Neural cell (in vitro differentiated cells): ENCODE data around the gene ST6GALNAC2. TPM values are rescaled to one million over a fixed set of nuclear protein-coding genes. Genes with fewer than 3 reads are reported as not detected.

Experiments
- H2AFZ ChIP-seq: fragments of 200-600, 300-800 bp; sonication (generic), shearing (Covaris generic); 2 replicates; pipeline ENCODE4 v1.6.0; 2014; ENCODE audit warnings: low read depth, mild to moderate bottlenecking, antibody characterized with exemption, low read length, moderate library complexity
- H3F3A ChIP-seq: fragments of 200-600 bp; shearing (Covaris generic); 2 replicates; pipeline ENCODE4 v1.6.1; 2016; ENCODE audit warnings: mild to moderate bottlenecking, moderate library complexity, mixed read lengths, antibody characterized with exemption, low read length; ENCODE audit not compliant: insufficient read depth, poor library complexity, severe bottlenecking
- H3K27ac ChIP-seq: fragments of 200-600, 300-800 bp; sonication (generic), shearing (Covaris generic); 2 replicates; pipeline ENCODE4 v1.5.1; 2014; ENCODE audit warnings: mild to moderate bottlenecking, low read length, moderate library complexity
- H3K27me3 ChIP-seq: fragments of 300-800, 200-600 bp; sonication (generic), shearing (Covaris generic); 2 replicates; pipeline ENCODE4 v1.6.0; 2014; ENCODE audit warnings: mild to moderate bottlenecking, low read depth, low read length, moderate library complexity; ENCODE audit not compliant: insufficient read depth
- H3K36me3 ChIP-seq: fragments of 300-800, 200-600 bp; sonication (generic), shearing (Covaris generic); 2 replicates; pipeline ENCODE4 v1.5.1; 2014; ENCODE audit warnings: mild to moderate bottlenecking, antibody characterized with exemption, low read length, moderate library complexity; ENCODE audit not compliant: insufficient read depth
- H3K4me2 ChIP-seq: fragments of 300-800, 200-600 bp; sonication (generic), shearing (Covaris generic); 2 replicates; pipeline ENCODE4 v1.6.0; 2014; ENCODE audit warnings: mild to moderate bottlenecking, low read length
- H3K4me3 ChIP-seq: fragments of 300-800, 200-600 bp; sonication (generic), shearing (Covaris generic); 2 replicates; pipeline ENCODE4 v1.5.1; 2014; ENCODE audit warnings: mild to moderate bottlenecking, low read length, moderate library complexity
- H3K79me2 ChIP-seq: fragments of 200-600 bp; shearing (Covaris generic); replicated peaks from 2 replicates; pipeline ENCODE4 v1.6.0; 2014; ENCODE audit warnings: mild to moderate bottlenecking, low read length, moderate library complexity; ENCODE audit not compliant: insufficient read depth
- H3K9ac ChIP-seq: fragments of 300-800, 200-600 bp; sonication (generic), shearing (Covaris generic); 2 replicates; pipeline ENCODE4 v1.6.1; 2016; ENCODE audit warnings: mild to moderate bottlenecking, low read length, mixed read lengths
- H3K9me2 ChIP-seq: fragments of 200-600 bp; shearing (Covaris generic); 2 replicates; pipeline ENCODE4 v1.6.1; 2016; ENCODE audit warnings: mild to moderate bottlenecking, low read length, mixed read lengths; ENCODE audit not compliant: insufficient read depth
- H3K9me3 ChIP-seq: fragments of 200-600, 300-800 bp; sonication (generic), shearing (Covaris generic); 2 replicates; pipeline ENCODE4 v1.6.1; 2016; ENCODE audit warnings: mild to moderate bottlenecking, mixed run types, low read length, moderate library complexity, mixed read lengths
- H4K20me1 ChIP-seq: fragments of 200-600 bp; shearing (Covaris generic); 2 replicates; pipeline ENCODE4 v1.6.1; 2016; ENCODE audit warnings: mild to moderate bottlenecking, mixed run types; ENCODE audit not compliant: insufficient read depth
- EP300 ChIP-seq: fragments of 450-650 bp; conservative IDR thresholded peaks from 2 replicates; pipeline ENCODE4 v1.6.1; 2014; ENCODE audit warnings: antibody characterized with exemption, mild to moderate bottlenecking, moderate library complexity; ENCODE audit not compliant: poor library complexity, severe bottlenecking
- EZH2 ChIP-seq: fragments of 200-600, 300-800 bp; shearing (Covaris generic), sonication (generic); IDR thresholded peaks from 2 replicates; pipeline ENCODE4 v1.6.1; 2014; ENCODE audit warnings: antibody characterized with exemption, low read length, borderline replicate concordance, mild to moderate bottlenecking; ENCODE audit not compliant: insufficient read depth, poor library complexity, severe bottlenecking
- MXI1 ChIP-seq: fragments of 450-650 bp; conservative IDR thresholded peaks from 2 replicates; pipeline ENCODE4 v1.6.1; 2014; ENCODE audit warnings: antibody characterized with exemption, mild to moderate bottlenecking; ENCODE audit not compliant: poor library complexity, severe bottlenecking
- POLR2AphosphoS5 ChIP-seq: IDR thresholded peaks from 2 replicates; pipeline ENCODE4 v1.6.1; 2012
- RAD21 ChIP-seq: fragments of 450-650 bp; conservative IDR thresholded peaks from 2 replicates; pipeline ENCODE4 v1.6.1; 2014; ENCODE audit warnings: antibody characterized with exemption, mild to moderate bottlenecking, moderate library complexity
- SMC3 ChIP-seq: fragments of 450-650 bp; conservative IDR thresholded peaks from 2 replicates; pipeline ENCODE4 v1.6.1; 2014; ENCODE audit warnings: antibody characterized with exemption, mild to moderate bottlenecking, moderate library complexity; ENCODE audit not compliant: poor library complexity
- TAF1 ChIP-seq: IDR thresholded peaks from 2 replicates; pipeline ENCODE4 v1.6.1; 2012; ENCODE audit warnings: low read depth
- polyA plus RNA-seq: library from polyadenylated mRNA; depleted of rRNA; stranded (reverse); fragments of >200 nt; gene quantifications from 2 replicates; pipeline ENCODE4 v1.2.3, GENCODE V29; 2014
- TF ChIP-seq, protein P1 (sequence below): fragments of 450-650 bp; IDR thresholded peaks from 2 replicates; pipeline ENCODE4 v1.5.1; 2014; ENCODE audit warnings: antibody characterized with exemption, mild to moderate bottlenecking, moderate library complexity; ENCODE audit not compliant: poor library complexity, severe bottlenecking
- TF ChIP-seq, protein P2 (sequence below): IDR thresholded peaks from 2 replicates; pipeline ENCODE4 v1.6.1; 2012; ENCODE audit warnings: borderline replicate concordance

Gene ST6GALNAC2
- polyA plus RNA-seq, 1 donor from 2014 or later: not detected

DNA sequence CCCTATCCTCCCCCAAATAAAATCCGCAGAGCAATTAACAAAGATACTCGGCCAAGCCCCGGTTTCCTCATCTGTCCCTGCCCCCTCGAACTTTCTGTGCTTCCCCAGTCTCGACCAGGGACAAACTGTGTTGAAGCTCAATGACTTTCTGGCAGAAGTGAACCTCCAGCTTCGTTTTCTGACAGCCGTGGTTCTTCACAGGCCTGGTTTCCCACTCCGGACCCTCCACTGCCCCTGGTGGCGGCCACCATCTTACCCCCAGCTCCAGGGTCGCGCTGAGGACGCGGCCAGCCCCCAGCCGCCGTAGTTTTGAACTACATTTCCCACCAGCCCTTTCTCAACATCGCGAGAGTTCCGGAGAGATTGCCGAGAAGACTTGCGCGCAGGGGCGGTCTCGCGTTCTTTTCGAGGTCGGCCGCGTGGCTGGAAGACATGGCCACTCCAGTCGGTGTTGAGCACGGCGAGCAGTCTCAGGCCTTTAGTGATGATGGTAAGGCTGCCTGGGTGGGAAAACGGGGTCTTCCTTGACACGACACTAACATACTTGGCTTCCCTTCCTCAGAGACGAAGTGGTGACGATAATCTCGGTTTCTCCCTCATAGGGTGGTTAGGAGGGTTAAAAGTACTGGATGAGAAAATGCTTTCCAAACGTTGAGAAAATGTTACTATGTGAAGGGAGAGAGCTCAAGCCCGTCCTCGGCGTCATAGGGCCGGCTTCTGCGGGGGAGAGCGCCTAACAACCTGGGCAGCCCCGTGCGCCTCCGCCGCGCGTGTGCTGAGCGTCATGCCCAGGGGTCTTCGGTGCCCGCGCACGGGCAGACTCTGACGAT, 28.1 kb downstream of the ST6GALNAC2 start:
- Histone ChIP-seq H3K9me3 (no peaks in the 10 kb centered on the region), H3F3A (no peaks in the 10 kb centered on the region), H4K20me1 (no peaks in the 10 kb centered on the region), H3K36me3 (peaks cover 5% of the 10 kb centered on the region), H3K9me2 (no peaks in the 10 kb centered on the region), H3K4me2 (peak overlapping the region; percentile 77), H3K27me3 (no peaks in the 10 kb centered on the region), H3K4me3 (peak overlapping the region; percentile 70), H2AFZ (peak overlapping the region; percentile 16), H3K79me2 (peaks cover 31% of the 10 kb centered on the region), H3K9ac (peak overlapping the region; percentile 79), H3K27ac (peak overlapping the region; percentile 80)
- TF ChIP-seq SMC3 (peak; percentile 11), EZH2 (no peak), TAF1 (peak; percentile 75), POLR2AphosphoS5 (peak; percentile 98), RAD21 (peak; percentile 40), EP300 (peak; percentile 20), MXI1 (peak; percentile 98)
- TF ChIP-seq, protein P1, sequence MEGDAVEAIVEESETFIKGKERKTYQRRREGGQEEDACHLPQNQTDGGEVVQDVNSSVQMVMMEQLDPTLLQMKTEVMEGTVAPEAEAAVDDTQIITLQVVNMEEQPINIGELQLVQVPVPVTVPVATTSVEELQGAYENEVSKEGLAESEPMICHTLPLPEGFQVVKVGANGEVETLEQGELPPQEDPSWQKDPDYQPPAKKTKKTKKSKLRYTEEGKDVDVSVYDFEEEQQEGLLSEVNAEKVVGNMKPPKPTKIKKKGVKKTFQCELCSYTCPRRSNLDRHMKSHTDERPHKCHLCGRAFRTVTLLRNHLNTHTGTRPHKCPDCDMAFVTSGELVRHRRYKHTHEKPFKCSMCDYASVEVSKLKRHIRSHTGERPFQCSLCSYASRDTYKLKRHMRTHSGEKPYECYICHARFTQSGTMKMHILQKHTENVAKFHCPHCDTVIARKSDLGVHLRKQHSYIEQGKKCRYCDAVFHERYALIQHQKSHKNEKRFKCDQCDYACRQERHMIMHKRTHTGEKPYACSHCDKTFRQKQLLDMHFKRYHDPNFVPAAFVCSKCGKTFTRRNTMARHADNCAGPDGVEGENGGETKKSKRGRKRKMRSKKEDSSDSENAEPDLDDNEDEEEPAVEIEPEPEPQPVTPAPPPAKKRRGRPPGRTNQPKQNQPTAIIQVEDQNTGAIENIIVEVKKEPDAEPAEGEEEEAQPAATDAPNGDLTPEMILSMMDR: peak; percentile 71
- TF ChIP-seq, protein P2, sequence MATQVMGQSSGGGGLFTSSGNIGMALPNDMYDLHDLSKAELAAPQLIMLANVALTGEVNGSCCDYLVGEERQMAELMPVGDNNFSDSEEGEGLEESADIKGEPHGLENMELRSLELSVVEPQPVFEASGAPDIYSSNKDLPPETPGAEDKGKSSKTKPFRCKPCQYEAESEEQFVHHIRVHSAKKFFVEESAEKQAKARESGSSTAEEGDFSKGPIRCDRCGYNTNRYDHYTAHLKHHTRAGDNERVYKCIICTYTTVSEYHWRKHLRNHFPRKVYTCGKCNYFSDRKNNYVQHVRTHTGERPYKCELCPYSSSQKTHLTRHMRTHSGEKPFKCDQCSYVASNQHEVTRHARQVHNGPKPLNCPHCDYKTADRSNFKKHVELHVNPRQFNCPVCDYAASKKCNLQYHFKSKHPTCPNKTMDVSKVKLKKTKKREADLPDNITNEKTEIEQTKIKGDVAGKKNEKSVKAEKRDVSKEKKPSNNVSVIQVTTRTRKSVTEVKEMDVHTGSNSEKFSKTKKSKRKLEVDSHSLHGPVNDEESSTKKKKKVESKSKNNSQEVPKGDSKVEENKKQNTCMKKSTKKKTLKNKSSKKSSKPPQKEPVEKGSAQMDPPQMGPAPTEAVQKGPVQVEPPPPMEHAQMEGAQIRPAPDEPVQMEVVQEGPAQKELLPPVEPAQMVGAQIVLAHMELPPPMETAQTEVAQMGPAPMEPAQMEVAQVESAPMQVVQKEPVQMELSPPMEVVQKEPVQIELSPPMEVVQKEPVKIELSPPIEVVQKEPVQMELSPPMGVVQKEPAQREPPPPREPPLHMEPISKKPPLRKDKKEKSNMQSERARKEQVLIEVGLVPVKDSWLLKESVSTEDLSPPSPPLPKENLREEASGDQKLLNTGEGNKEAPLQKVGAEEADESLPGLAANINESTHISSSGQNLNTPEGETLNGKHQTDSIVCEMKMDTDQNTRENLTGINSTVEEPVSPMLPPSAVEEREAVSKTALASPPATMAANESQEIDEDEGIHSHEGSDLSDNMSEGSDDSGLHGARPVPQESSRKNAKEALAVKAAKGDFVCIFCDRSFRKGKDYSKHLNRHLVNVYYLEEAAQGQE: peak; percentile 73

DNA sequence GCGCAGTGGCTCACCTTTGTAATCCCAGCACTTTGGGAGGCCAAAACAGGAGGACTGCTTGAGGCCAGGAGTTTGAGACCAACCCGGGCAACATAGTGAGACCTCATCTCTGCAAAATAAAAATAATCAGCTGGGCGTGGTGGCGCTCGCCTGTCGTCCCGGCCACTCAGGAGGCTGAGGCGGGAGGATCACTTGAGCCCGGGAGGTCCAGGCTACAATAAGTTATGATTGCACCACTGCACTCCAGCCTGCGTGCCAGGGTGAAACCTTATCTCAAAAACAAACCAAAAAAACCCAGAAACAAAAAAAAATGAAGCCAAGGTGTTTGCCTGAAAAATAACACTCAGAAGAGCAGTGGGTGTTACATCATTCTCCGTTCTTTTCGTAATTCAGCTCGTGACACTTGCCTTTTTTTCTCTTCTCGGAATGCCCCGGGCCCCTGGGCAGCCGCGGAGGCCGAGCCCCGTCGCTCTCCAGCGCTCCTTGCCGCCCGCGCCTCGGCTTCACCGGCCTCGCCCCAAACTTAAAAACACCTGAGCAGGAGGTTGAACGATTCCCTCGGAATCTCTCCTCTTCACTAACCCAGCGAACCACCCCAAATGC, 28.8 kb downstream of the ST6GALNAC2 start:
- Histone ChIP-seq H3K9me3 (no peaks in the 10 kb centered on the region), H2AFZ (peak overlapping the region; percentile 16), H3K4me2 (peak overlapping the region; percentile 35), H4K20me1 (no peaks in the 10 kb centered on the region), H3K36me3 (peaks cover 3% of the 10 kb centered on the region), H3K27ac (no peak overlapping the region), H3K79me2 (peaks cover 31% of the 10 kb centered on the region), H3K4me3 (peak overlapping the region; percentile 70), H3K27me3 (no peaks in the 10 kb centered on the region), H3K9me2 (no peaks in the 10 kb centered on the region), H3F3A (no peaks in the 10 kb centered on the region), H3K9ac (peak overlapping the region; percentile 79)
- TF ChIP-seq EP300 (no peak), SMC3 (no peak), TAF1 (no peak), RAD21 (no peak), EZH2 (no peak), MXI1 (no peak), POLR2AphosphoS5 (no peak)
- TF ChIP-seq, protein P1: no peak
- TF ChIP-seq, protein P2: no peak
